ENCODE results near the gene TOR1A.

GRCh38 chr9:129815278-129815677 lies 8.7 kb downstream of the TOR1A start:
- TF ChIP-seq CTCF (IDR thresholded peaks at IDR 0.05) = no peak
- no peak for TF ChIP-seq POLR2A (IDR thresholded peaks at IDR 0.05)

Measured in adrenal gland (tissue), 5 donors.